Peyer's patch (tissue), 4 donors: Measurements from ENCODE around the gene KIF9. TPM values are rescaled to one million over a fixed set of nuclear protein-coding genes. Genes with fewer than 3 reads are reported as not detected.

ENCODE experiments used
- DNase-seq, 3 donors: peaks; one replicate each; pipeline ENCODE4 v3.0.0-alpha.2; 2017 to 2019
- H3K27ac ChIP-seq, 4 donors: fragments of 200-600 bp; sonication (generic); one replicate each; pipeline ENCODE4 v1.5.1; 2016 to 2019
- H3K27me3 ChIP-seq, 2 donors: fragments of 200-600 bp; sonication (generic); one replicate each; pipeline ENCODE4 v1.5.1; 2019
- H3K36me3 ChIP-seq, 3 donors: fragments of 200-600 bp; sonication (generic); one replicate each; pipeline ENCODE4 v1.5.1; 2016 to 2019
- H3K4me1 ChIP-seq, 4 donors: fragments of 200-600 bp; sonication (generic); one replicate each; pipeline ENCODE4 v1.5.1; 2016 to 2019
- H3K4me3 ChIP-seq, 4 donors: fragments of 200-600 bp; sonication (generic); 1 replicate in 3 of 4; 2 replicates in 1 of 4; pipeline ENCODE4 v1.5.1; 2016 to 2019; ENCODE audit warnings: mild to moderate bottlenecking in 1 of 4
- H3K9me3 ChIP-seq, 4 donors: fragments of 200-600 bp; sonication (generic); one replicate each; pipeline ENCODE4 v1.5.1; 2016 to 2019; ENCODE audit warnings: mild to moderate bottlenecking in 1 of 4
- POLR2A ChIP-seq, 2 donors: fragments of 450-650 bp; IDR thresholded peaks; one replicate each; pipeline ENCODE4 v1.5.1; 2017; ENCODE audit warnings: antibody characterized with exemption in 2 of 2, mild to moderate bottlenecking in 2 of 2, moderate library complexity in 2 of 2
- total RNA-seq, 4 donors: library from RNA; depleted of rRNA; stranded (reverse); fragments of >200 nt; gene quantifications; one replicate each; pipeline ENCODE4 v1.1.0, GENCODE V29; 2016
- TF ChIP-seq, protein P1 (sequence below), 6 experiments: fragments of 450-650 bp in 4 of 6; fragments of 200-600 bp in 2 of 6; sonication (generic) in 1 of 6; IDR thresholded peaks; one replicate each; pipeline ENCODE4 v1.5.1; 2017 to 2019; ENCODE audit warnings: antibody characterized with exemption in 6 of 6, mild to moderate bottlenecking in 3 of 6, moderate library complexity in 1 of 6

Gene KIF9
- total RNA-seq, 4 donors from 2014 or later, result 6.9 to 44.6 (median 10.8) TPM

DNA sequence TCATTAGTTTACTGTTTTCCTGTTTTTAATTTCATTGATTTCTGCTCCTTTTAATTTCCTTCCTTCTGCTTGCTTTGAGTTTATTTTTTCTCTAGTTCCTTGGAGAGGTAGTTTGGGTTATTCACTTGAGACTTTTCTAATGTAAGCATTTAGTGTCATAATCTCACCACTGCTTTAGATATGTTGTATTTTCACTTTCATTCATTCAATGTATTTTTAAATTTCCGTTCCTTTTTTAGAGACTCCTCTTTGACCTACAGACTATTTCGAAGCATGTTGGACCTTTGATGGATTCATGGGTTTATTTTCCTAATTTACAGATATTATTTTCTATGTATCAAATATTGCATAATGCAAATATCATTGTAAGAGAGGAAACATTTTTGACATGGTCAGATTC is 23.4 kb upstream of the KIF9 start:
- Histone ChIP-seq H3K4me1 (no peaks in the 10 kb centered on the region), H3K27ac (no peak overlapping the region), H3K9me3 (no peaks in the 10 kb centered on the region), H3K27me3 (no peaks in the 10 kb centered on the region), H3K36me3 (peaks cover 0 to 4% (median 0%) of the 10 kb centered on the region in 3 donors), H3K4me3 (no peak overlapping the region)
- no peak for TF ChIP-seq POLR2A (IDR thresholded peaks at IDR 0.05)
- TF ChIP-seq, protein P1, sequence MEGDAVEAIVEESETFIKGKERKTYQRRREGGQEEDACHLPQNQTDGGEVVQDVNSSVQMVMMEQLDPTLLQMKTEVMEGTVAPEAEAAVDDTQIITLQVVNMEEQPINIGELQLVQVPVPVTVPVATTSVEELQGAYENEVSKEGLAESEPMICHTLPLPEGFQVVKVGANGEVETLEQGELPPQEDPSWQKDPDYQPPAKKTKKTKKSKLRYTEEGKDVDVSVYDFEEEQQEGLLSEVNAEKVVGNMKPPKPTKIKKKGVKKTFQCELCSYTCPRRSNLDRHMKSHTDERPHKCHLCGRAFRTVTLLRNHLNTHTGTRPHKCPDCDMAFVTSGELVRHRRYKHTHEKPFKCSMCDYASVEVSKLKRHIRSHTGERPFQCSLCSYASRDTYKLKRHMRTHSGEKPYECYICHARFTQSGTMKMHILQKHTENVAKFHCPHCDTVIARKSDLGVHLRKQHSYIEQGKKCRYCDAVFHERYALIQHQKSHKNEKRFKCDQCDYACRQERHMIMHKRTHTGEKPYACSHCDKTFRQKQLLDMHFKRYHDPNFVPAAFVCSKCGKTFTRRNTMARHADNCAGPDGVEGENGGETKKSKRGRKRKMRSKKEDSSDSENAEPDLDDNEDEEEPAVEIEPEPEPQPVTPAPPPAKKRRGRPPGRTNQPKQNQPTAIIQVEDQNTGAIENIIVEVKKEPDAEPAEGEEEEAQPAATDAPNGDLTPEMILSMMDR (IDR thresholded peaks at IDR 0.05), result no peak
- DNase-seq, result no peak

DNA sequence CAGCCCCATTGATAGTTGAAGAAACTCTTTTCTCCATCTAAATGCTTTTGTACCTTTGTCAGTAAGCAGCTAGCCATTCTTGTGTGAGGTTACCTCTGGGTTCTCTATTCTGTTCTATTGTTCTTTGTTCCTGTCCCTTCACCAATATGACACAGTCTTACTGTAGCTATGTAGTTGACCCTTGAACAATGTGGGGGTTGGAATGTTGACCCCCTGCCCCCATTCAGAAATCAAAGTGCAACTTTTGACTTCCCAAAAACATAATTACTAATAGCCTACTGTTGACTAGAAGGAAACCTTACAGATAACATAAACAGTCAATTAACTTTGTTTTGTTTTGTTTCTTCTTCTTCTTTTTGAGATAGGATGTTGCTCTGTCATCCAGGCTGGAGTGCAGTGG is 18.9 kb upstream of the KIF9 start:
- Histone ChIP-seq H3K27ac (no peak overlapping the region), H3K27me3 (no peaks in the 10 kb centered on the region), H3K4me1 (no peaks in the 10 kb centered on the region), H3K4me3 (no peak overlapping the region), H3K9me3 (no peaks in the 10 kb centered on the region), H3K36me3 (peaks cover 0 to 4% (median 0%) of the 10 kb centered on the region in 3 donors)
- TF ChIP-seq POLR2A (IDR thresholded peaks at IDR 0.05), result no peak
- TF ChIP-seq, protein P1 (IDR thresholded peaks at IDR 0.05), result no peak
- no peak for DNase-seq

DNA sequence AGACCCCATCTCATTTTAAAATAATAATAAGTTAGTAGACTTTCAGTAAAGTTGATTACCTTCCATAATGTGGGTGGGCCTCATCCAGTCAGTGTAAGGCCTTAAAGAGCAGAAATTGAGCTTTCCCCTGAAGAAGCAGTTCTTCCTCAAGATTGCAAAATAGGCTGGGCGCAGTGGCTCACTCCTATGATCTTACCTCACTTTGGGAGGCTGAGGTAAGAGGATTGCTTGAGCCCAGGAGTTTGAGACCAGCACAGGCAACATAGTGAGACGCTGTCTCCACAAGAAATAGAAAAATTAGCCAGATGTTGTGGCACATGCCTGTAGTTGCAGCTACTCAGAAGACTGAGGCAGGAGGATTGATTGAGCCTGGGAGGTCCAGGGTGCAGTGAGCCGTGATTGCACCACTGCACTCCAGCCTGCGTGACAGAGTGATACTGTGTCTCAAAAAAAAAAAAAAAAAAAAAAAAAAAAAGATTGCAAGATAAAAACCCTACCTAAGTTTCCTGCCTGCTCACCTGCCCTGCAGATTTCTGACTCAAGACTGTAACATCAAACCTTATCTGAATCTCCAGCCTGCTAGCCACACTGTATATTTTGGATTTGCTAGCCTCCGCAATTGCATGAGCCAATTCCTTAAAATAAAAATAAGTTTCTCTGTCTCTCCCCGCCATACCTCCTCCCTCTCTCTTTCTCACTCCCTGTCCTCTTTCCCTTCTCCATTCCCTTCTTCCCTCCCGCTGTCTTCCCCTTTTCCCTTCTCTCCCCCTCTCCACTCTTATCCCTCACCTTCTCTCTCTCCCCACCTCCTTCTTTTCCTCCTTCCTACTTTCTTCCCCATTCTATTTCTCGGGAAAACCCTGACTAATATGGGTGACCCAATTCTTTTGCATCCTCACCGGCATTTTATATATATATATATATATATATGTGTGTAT is 17.1 kb upstream of the KIF9 start:
- Histone ChIP-seq H3K36me3 (peaks cover 0 to 4% (median 0%) of the 10 kb centered on the region in 3 donors), H3K9me3 (no peaks in the 10 kb centered on the region), H3K27ac (no peak overlapping the region), H3K4me1 (no peaks in the 10 kb centered on the region), H3K4me3 (no peak overlapping the region), H3K27me3 (no peaks in the 10 kb centered on the region)
- TF ChIP-seq POLR2A (IDR thresholded peaks at IDR 0.05), result no peak
- TF ChIP-seq, protein P1 (IDR thresholded peaks at IDR 0.05), result no peak
- DNase-seq, result no peak

DNA sequence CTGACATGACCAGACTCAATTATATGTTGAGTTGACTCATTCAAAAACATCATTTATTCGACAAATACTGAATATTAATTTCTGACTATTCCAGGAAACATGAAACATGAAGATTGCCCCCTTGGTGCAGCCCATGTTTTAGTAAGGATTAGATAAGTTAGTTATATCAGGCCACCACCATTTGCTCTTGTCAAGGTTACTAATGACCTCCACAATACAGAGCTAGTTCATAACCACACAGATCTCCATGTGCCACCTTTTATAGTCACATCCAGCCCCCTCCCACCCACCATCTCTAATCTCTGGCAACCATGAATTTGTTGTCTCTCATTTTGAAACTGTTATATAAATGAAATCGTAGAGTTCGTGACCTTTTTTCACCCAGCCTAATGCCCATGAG is 15.8 kb upstream of the KIF9 start:
- no peak for DNase-seq
- TF ChIP-seq, protein P1 (IDR thresholded peaks at IDR 0.05), result no peak
- no peak for TF ChIP-seq POLR2A (IDR thresholded peaks at IDR 0.05)
- no peaks in the 10 kb centered on the region for H3K27me3 ChIP-seq
- H3K4me3 ChIP-seq, result no peak overlapping the region
- H3K36me3 ChIP-seq, result peaks cover 0 to 4% (median 0%) of the 10 kb centered on the region in 3 donors
- no peaks in the 10 kb centered on the region for H3K4me1 ChIP-seq
- H3K9me3 ChIP-seq, result no peaks in the 10 kb centered on the region
- H3K27ac ChIP-seq, result no peak overlapping the region

DNA sequence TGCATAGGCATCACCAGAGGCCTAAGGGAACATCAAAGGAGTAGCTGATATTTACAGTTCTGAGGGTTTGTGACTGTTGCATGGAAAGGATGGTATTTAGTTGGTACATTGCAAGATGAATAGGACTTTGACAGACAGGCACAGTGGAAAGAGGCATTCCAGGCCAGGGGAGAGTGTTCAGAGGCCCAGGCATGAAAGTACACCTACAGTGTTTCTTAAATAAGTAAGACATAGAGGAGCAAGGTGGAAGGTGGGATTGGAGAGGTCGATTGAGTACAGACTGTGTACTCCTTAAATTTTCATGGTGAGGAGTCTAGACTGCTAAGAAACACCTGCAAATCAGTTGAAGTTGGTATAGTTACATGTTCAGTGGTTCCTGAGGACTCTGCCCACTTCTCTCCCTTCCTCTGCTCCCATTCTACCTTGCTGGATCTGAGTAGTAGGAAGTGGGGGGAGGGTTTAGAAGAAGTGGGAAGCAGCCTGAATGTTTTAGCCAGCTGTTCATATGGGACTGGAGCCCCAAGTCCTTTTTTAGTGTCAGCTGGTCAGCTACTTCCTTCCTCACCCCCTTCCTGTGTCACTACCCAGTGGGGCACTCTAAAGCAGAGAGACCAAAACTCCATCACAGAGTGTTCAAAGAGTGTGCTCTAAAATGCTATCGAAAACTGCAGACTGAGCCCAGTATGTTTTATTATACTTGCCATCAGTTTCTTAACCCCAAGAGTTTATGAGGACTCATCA is 14.1 kb upstream of the KIF9 start:
- Histone ChIP-seq H3K36me3 (no peaks in the 10 kb centered on the region), H3K4me3 (no peak overlapping the region), H3K4me1 (no peaks in the 10 kb centered on the region), H3K27me3 (no peaks in the 10 kb centered on the region), H3K27ac (no peak overlapping the region), H3K9me3 (no peaks in the 10 kb centered on the region)
- TF ChIP-seq, protein P1 (IDR thresholded peaks at IDR 0.05), result no peak
- TF ChIP-seq POLR2A (IDR thresholded peaks at IDR 0.05), result no peak
- no peak for DNase-seq
